Effector CD4-positive, alpha-beta T cell (primary cell): Measurements from ENCODE around the gene ADAMTS18.

Experiments
- DNase-seq: peaks from one replicate; pipeline ENCODE4 v3.0.0-alpha.2; 2020

The ADAMTS18 gene

DNA sequence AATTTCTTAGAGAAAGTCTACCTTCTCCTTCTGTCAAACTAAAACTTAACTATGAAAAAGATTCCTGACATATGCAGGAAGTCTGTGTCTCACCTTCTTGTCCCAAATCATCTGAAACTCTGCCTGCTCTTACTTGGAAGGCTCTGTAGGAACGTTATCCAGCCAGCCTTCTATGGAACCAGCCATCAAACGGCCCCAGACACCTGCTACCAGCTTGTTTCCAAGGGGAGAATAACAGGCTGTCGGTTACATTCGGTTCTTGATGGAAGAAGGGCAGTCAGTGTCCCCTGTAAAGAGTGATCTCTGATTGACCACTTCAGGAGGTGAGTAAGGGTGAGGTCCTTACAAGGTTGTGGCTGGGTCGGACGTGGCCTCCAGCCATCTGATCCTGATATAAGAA, 1.7 kb downstream of the ADAMTS18 start:
- DNase-seq, result no peak

DNA sequence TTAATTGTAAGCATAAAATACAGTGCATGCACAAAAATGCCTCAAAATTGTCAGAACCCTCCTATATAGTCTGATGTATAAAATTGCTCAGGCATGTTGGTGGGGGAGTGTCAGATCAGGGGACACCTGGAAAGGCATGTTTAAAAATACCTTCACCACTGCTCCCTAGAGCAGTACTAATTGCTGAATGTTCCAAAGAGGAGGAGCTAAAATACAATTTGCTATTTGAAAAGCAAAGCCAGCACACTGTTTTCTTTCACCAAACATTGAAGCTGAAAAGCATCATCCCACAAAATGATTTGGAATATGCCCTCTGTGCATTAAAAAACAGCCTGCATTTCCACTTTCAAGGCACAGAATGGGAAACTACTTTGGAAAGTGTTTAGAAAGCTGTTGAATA, 2.6 kb downstream of the ADAMTS18 start:
- no peak for DNase-seq

DNA sequence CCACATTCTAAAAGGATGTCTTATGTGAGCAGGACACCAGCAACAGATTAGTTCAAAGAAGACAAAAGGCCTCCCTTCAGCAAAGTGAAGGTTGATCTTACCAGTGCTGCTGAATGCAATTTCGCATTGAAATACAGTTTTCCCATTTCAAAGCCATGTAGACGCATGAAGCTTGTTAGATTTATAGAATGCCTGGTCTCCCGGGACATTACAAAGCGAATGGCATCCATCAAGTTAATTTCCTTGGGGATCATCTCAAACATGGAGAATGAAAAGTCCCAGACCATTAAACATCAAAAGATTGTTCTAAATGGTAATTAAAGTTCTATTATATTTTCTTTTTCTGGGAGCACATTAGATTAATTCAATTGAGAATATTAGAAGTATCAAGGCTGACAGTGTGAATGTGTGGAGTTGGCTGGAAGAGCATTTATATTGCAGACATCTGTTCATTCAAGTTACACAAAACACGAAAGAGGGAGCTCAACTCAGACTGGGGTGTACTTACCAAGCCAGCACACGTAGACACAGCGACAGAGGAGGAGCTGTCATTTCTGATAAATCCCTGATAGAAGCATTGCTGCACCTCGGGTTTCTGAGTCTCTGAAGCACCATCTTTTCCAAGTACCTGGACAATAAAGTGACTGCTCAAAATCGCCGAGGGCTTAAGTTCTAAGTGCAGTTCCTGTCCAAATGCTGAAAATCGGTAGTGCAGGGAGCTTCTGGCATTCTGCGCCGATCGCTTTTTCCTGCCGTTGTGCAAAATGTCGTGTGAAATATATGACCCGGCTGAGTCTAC, 3.8 kb downstream of the ADAMTS18 start:
- DNase-seq, result no peak

DNA sequence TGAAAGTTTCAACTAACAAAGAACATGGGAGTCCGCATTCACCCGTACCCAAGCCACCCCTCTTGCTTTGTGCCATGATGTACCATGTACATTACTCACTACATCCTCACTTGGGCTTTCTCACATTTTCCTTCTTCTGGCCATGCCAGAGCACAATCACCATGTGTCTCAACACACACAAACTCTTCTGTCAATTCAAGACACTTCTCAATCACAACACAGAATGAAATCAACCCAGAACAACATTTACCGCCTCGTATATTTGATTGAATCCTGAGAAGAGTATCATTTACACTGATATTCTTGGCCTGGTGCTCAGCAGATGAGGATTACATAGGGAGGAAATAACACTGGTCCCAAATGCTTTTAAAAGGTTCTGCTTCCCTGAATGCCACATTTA, 4.5 kb downstream of the ADAMTS18 start:
- no peak for DNase-seq

DNA sequence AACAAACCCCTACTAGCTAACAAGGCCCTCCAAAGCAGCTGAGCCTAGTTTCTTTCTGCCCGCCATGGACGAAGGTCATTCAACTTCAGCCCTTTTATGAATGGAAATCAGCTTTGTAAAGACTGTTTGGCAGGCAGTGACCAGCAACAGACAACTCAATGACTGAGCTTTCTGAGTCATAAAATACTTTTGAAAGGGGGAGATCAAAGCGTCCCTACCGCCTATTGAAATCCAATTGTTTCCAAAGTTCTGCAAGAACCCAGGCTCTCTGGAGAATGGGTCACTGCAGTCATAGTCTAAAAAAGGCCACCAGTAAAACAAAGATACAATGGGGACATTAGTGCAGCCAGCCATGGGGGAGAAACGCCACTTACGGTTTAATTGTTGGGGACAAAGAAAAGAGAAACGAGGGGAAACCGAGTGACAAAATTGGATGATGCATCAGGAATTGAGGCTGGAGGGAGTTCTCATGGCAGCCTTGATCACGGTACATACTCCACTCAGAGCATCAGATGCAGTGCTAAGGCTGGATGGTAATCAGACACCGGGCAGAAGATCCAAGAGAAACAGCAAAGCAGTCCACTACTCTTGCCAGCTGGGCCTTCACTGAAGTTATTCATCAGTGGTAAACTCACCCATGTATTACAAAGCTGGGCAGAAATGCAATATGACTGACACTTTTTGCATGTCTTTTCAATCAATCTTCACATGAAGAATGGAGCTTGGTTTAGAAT, 9.8 kb downstream of the ADAMTS18 start:
- DNase-seq, result no peak

DNA sequence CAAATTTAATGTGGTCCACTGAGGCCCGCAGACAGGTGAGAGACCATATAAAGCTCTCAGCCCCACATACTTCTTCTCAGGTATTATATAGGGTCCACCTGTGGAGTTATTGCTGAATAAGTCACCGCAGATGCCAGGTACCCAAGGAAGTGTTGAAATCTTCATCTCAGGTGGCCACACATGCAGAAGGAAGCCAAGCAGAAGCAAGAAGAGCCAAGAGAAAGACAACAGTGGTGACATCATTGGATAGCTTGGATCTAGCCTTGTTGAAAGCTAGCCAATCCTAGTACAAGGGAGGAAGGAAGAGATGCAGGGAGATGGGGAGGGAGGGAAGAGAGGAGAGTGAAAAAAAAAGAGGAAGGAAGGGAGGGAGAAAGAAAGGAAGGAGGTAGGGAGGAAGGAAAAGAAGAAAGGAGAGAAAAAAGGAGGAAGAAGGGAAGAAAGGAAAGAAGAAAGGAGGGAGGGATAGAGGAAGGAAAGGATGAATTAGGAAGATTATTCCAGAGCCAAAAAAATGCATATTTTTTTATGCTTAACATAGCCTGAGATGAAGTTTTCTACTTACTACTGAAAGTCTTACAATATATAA, 12.5 kb downstream of the ADAMTS18 start:
- DNase-seq, result no peak

DNA sequence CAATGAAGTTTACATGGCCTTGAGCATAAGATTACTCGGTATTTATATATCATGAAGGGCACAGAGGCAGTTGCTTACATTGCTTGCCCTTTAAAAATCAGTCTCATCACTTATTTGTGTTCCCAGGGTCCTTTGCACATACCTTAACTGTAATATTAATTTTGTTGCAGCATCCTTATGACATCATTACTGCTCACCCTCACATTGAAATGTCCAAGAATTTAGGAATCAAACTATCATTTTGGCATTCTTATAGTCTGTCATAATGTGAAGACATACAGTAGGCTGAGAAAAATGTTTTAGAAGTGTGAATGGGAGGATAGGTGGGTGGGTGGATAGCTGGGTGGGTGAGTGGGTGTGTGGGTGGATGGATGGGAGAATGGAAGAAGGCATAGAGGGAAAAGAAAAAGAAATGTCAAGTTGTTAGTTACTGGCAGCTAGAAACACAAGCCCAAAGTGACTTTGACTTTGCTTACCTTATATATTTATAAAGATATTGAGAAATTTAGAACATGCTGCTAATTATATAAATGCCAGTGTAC, 17.8 kb downstream of the ADAMTS18 start:
- no peak for DNase-seq

DNA sequence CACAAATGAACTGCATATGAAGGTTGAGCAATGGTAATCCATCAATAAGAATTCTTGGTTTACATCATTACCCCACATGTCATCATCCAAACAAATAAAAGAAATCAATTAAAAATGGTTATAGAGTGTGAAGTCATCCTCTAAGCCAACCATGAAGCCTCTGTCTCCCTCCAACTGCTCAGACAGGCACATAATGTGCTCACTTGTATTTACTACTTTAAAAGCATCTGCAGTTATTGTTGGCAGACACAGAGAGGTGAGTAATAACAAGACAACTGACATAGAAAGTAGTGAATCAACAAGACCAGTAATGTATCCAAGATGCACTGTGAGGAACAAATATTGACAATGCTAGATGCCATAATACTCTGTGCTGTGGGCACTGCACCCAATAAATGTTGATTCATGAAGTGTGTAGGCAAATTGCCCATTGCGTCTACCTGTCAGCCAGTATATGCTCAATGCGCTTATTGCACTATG, 20.0 kb downstream of the ADAMTS18 start:
- no peak for DNase-seq

DNA sequence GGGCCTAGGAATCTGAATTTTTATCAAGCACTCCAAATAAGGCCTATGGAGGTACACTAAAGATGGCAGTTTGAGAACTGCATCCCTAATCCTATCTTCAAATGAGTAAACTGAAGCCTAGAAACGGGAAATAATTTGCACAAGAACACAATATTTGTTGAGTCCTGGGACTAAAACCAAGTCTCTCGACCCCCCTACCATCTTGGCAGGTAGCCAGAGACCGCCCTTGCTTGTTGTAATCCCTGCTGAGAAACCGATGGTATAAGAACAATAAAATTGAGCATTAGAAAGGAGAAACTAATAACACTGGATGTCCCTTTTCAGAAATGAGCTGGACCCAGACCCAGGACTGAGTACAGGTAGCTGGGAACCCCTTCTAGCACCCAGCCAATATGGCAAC, 24.4 kb downstream of the ADAMTS18 start:
- no peak for DNase-seq

DNA sequence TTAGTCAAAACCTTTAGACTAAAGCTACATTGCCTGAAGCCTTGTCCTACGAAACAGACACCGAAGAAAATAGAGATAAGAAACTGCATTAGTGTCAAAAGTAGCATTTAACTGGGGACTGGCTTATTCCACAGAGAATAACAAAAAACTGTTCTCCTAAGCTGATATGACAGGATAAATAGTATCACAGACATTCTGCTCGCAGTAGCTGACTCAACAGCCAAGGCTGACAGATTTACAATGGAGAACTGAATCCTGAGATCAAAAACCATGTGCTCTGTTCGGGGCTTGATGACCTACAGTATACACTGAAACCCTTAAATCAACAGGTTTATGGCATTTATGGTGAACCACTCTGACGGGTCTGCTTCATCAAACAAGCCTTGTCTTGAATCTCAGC, 25.5 kb downstream of the ADAMTS18 start:
- DNase-seq, result no peak

DNA sequence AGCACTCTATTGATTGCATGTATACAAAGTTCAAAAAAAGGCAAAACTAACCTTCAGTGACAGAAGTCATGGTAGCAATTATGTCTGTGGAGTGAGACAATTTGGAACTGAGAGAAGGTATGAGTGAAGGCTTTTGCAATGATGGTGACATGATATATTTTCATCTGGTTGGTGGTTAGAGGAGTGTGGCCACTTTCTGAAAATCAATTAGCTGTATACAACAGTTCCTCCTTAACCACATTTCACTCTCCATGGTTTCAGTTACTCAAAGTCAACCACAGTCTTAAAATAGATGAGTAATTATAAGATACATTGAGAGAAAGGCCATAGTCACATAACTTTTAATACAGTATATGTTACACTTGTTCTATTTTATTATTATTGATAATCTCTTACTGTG, 26.2 kb downstream of the ADAMTS18 start:
- no peak for DNase-seq

DNA sequence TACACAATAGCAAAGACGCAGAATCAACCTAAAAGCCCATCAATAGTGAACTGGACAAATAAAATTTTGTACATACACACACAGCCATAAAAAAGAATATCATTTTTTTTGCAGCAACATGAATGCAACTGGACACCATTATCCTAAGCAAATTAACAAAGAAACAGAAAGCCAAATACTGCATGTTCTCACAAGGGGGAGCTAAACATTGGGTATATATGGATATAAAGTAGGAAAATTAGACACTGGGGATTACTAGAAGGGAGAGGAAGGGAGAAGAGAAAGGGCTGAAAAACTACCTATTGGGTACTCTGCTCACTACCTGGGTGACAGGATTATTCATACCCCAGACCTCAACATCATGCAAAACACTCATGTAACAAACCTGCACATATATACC, 28.2 kb downstream of the ADAMTS18 start:
- no peak for DNase-seq

DNA sequence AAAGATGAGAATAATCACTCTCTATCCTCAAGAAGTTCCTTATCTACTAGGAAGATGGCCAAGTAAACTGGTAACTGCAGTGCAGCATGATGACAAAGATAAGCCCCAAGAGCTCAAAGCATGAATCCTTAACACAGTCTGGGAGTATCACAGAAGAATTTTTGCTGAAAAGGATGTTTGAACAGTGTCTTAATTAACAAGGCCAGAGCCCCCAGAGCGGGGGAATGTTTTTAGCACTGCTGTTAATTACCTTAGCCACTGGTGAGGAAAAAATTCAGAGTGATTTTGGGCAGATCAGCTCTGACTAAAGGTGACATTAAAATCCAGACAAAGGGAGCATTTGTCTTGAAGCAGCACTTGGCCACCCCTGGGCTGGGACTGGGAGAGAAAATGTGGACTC, 30.1 kb downstream of the ADAMTS18 start:
- DNase-seq, result no peak

DNA sequence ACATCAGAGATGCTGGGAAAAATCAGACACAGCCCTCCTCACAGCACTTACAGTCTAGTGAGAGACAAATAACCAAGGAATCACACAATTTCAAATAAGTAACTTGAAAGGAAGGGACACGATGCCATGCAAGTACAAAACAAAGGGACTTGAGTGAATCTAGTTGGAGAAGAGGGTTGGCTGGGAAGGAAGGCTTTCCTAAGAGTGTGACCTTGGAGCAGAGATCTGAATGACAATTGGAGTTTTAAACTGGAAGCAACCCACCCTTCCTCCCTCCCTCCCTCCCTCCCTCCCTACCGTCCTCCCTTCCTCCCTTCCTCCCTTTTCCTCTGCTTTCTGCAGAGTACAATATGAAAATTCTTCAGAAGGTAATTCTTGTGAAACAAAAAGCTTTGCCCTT, 31.1 kb downstream of the ADAMTS18 start:
- DNase-seq, result no peak

DNA sequence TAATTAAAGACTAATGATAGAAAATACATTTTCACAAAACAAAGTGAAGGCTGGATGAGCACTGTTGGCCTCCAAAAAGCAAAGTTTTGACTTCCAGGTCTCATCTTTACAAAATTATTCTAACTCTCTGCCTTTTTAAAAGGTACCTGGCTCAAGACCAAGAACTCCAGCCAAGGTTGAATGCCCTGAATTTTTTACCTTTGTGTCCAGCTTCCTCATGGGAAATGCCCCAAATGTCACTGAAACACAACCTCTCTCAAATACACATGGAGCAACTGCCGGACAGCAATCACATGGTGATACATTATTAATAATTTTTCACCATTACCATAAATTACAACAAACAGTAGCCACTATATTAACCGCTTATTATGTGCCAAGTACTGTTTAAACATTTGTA, 32.2 kb downstream of the ADAMTS18 start:
- no peak for DNase-seq

DNA sequence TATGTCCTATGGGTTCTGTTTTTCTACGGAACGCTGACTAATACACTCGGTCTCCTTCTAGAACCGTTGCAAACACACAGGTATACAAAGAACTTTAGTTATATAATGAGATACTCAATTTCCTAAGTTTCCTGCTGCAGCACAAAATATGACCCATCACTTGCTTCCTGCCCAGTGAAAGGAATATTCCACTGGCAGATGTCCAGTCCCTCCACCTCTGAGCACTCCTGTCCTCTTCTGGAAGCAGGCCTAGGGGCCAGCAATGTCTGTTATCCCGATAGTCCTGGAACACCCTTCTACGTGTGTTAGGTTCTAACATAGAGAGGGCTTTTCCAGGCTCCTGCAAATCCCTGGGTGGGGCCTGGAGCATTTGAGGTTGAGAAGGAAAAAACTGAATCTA, 32.7 kb downstream of the ADAMTS18 start:
- DNase-seq, result no peak

DNA sequence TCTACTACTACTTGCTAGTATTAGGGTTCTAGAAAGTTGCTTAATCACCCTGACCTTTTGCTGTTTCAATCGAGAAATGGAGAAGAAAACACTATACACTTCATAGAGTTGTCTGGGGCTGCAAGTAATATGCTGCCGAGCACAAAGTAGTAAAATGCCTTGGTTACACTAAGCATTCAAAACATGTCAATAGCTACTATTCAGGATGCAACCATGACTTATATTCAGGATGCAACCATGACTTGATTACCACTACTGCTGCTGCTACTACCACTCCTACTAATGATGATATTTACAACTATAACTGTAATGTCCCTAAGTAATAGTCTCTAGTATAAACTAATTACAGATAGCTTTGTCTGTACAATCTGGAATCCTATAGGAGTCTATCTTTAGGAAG, 35.3 kb downstream of the ADAMTS18 start:
- DNase-seq, result no peak

DNA sequence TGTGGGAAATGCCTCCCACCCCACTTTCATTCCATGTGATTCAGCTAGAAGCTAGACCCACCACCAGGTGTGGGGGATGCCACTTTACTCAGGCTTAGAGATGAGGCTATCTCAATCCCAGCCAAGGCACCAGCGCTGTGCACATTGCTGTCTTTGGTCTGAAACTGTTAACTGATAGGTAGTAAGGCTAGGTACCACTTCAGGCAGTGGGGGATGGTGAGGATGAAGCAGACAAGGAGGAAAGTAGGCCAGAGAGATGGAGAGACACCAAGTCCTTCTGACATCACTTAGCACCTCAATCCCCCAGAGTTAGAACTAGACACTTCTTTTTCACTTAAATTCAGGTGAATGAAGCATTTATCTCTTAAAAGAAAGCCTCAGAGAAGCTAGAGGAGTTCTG, 35.8 kb downstream of the ADAMTS18 start:
- DNase-seq, result no peak

DNA sequence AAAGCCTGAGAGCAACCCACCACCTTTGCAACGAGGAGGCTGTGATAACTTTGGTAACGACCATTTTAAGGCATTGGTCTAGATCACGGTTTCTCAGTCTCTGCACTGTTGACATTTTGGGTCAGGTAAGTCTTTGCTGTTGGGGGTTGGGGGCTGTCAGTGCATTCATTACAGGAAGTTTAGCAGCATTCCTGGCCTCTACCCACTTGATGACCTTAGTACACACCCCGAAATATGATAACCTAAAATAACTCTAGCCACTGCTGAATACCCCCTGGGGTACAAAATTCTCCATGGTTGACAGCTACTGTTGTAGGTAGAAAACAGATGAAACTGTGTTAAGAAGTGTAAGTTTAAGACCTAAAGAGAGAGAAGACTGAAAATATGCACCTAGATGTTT, 36.3 kb downstream of the ADAMTS18 start:
- no peak for DNase-seq

DNA sequence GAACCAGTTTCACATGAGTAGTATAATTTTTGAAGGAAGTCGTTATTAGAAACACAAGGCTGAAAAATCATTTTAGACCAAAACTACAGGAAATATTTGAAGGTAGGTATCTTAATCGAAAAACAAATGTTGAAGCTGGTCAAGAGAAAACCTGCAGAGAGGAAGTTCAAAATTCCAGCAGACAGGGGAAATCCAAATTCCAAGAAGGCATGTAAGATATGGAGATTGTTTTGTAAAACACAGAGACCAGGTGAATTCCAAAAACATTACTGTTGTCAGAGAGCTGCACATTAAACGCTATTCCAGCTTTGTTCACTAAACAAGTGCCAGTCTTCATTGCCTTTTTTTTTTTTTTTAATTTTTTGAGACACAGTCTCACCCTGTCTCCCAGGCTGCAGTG, 38.4 kb downstream of the ADAMTS18 start:
- no peak for DNase-seq

DNA sequence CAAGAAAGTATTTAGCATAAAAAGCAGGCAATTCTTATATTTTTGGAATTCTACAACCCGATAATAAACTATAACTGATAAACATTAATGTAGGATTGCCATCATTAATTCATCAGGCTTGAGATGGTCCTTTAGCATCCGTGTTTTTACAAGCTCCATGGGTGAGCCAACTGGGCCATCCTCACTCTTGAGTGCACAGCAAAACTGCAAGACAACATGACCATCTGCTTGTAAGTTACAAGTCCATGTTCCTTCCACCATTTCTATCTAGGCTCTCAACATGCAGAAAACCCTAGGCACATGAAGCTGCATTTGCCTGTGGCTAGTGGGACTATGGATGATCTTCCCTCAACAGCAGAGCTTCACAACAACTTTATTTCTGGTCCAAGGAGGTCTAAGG, 40.1 kb downstream of the ADAMTS18 start:
- no peak for DNase-seq

DNA sequence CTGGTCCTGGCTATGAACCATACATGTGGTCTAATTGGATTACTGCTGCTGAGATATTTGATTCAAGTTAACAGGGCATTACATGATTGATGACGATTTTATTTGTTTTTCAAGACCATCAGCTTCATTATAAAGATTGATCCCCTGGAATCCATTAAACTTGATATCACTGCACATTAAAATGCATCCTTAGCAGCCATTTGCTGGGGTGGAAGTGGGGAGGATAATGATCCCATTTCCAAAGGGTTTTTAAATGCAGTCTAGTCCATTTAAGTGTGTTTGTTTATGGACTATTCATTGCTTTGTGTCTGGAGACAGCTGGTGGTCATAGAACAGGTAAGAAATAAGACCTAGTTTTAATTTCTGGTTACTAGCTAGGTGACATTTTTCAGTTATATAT, 40.9 kb downstream of the ADAMTS18 start:
- DNase-seq, result no peak

DNA sequence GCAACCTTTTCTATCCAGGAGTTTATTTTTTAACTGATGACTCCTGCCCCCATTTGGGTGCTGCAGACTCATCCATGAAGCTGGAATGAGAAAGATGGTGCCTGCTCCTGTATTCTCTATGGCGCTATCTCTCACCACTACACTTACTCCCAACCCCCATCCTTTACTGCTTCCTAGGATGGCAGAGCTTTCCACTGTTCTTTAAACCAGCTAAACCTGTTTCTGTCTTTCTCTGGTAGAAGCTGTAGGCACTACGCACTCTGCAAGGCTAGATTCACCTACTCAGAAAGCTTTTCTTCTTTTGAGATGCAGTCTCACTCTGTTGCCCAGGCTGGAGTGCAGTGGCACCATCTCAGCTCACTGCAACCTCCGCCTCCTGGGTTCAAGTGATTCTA, 47.0 kb downstream of the ADAMTS18 start:
- no peak for DNase-seq
